ENCODE results near the gene TSPAN9. TPM values are rescaled to one million over a fixed set of nuclear protein-coding genes. Genes with fewer than 3 reads are reported as not detected.
A peak's percentile ranks its signal among the peaks of the same experiment; 100 is the strongest.
"Not testable (repeated sequence)": the region's sequence is repeated elsewhere in the genome, so short reads cannot be mapped to it uniquely, and the experiment has no call there.

The TSPAN9 gene
- total RNA-seq, 4 donors from 2014 or later, result 23.4 to 43.3 (median 29.4) TPM

GRCh38 chr12:3065300-3065699 lies 11.9 kb upstream of the TSPAN9 start:
- DNase-seq (ENCODE audit: low spot score) (no peak), ATAC-seq (ENCODE audit: low FRiP score) (no peak)
- no peak for TF ChIP-seq CTCF (IDR thresholded peaks at IDR 0.05)

- DNase-seq (ENCODE audit: low spot score); ATAC-seq (ENCODE audit: low FRiP score): not testable (repeated sequence)
These were observed 11.3 kb upstream of the TSPAN9 start for GRCh38 chr12:3065846-3066245.

GRCh38 chr12:3069714-3070113 lies 7.5 kb upstream of the TSPAN9 start:
- ATAC-seq (ENCODE audit: low FRiP score), result no peak
- no peak for TF ChIP-seq CTCF (IDR thresholded peaks at IDR 0.05)
- no peak for DNase-seq (ENCODE audit: low spot score)

GRCh38 chr12:3071107-3071506 lies 6.1 kb upstream of the TSPAN9 start:
- no peak for TF ChIP-seq CTCF (IDR thresholded peaks at IDR 0.05)
- ATAC-seq (ENCODE audit: low FRiP score) (no peak), DNase-seq (ENCODE audit: low spot score) (no peak)

- ATAC-seq (ENCODE audit: low FRiP score) (no peak), DNase-seq (ENCODE audit: low spot score) (no peak)
- TF ChIP-seq CTCF (IDR thresholded peaks at IDR 0.05), result no peak
These were observed 5.5 kb upstream of the TSPAN9 start for GRCh38 chr12:3071710-3072109.

- ATAC-seq (ENCODE audit: low FRiP score) (no peak), DNase-seq (ENCODE audit: low spot score) (peak; percentile 74)
- peak in 2 of 3 donors; percentile 36 to 50 for TF ChIP-seq CTCF (IDR thresholded peaks at IDR 0.05)
These were observed 3.5 kb upstream of the TSPAN9 start for GRCh38 chr12:3073438-3074250.

GRCh38 chr12:3075315-3075714 lies 1.9 kb upstream of the TSPAN9 start:
- TF ChIP-seq CTCF (IDR thresholded peaks at IDR 0.05), result no peak
- ATAC-seq (ENCODE audit: low FRiP score) (no peak), DNase-seq (ENCODE audit: low spot score) (no peak)

All from omental fat pad (tissue), 4 donors.